T-helper 2 cell treated with Interferon-gamma antibody and Interleukin-4, amounts not matched to agents 100 ng/mL and 5 ng/mL, for 36 hours (primary cell): ENCODE data around the gene NPAS3. TPM values are rescaled to one million over a fixed set of nuclear protein-coding genes. Genes with fewer than 3 reads are reported as not detected.
"Not testable (repeated sequence)": the region's sequence is repeated elsewhere in the genome, so short reads cannot be mapped to it uniquely, and the experiment has no call there.

Source experiments
- intact Hi-C: fragments of 100-400 bp; cut with micrococcal nuclease; formaldehyde crosslinking; loops from one replicate; pipeline ENCODE4 v1.15.1; 2023
- total RNA-seq: library from RNA; stranded (reverse); gene quantifications from 2 replicates; pipeline ENCODE4 v1.2.3, GENCODE V29; 2022

NPAS3 gene
- total RNA-seq, 1 donor from 2014 or later = not detected

- intact Hi-C loops = no loop called here
Observed at GRCh38 chr14:33068626-33069025, 129.9 kb downstream of the NPAS3 start.

- intact Hi-C loops = no loop called here
Observed at GRCh38 chr14:33070475-33070874, 131.8 kb downstream of the NPAS3 start.

GRCh38 chr14:33073023-33073422 is 134.3 kb downstream of the NPAS3 start:
- intact Hi-C loops = no loop called here

GRCh38 chr14:33081259-33081658 is 142.6 kb downstream of the NPAS3 start:
- intact Hi-C loops = no loop called here

- intact Hi-C loops = no loop called here
Observed at GRCh38 chr14:33085799-33086198, 147.1 kb downstream of the NPAS3 start.

GRCh38 chr14:33088274-33088673 is 149.6 kb downstream of the NPAS3 start:
- intact Hi-C loops = not testable (repeated sequence)

GRCh38 chr14:33098016-33098415 is 159.3 kb downstream of the NPAS3 start:
- intact Hi-C loops = no loop called here

- intact Hi-C loops = no loop called here
Observed at GRCh38 chr14:33103489-33103888, 164.8 kb downstream of the NPAS3 start.

- intact Hi-C loops = no loop called here
Observed at GRCh38 chr14:33103966-33104365, 165.3 kb downstream of the NPAS3 start.

- intact Hi-C loops = no loop called here
Observed at GRCh38 chr14:33110737-33111443, 172.2 kb downstream of the NPAS3 start.

- intact Hi-C loops = no loop called here
Observed at GRCh38 chr14:33114331-33114730, 175.7 kb downstream of the NPAS3 start.

GRCh38 chr14:33118668-33119067 is 180.0 kb downstream of the NPAS3 start:
- intact Hi-C loops = no loop called here

- intact Hi-C loops = no loop called here
Observed at GRCh38 chr14:33120341-33120740, 181.7 kb downstream of the NPAS3 start.

- intact Hi-C loops = no loop called here
Observed at GRCh38 chr14:33120966-33121365, 182.3 kb downstream of the NPAS3 start.

GRCh38 chr14:33123281-33123680 is 184.6 kb downstream of the NPAS3 start:
- intact Hi-C loops = no loop called here

GRCh38 chr14:33126433-33126832 is 187.8 kb downstream of the NPAS3 start:
- intact Hi-C loops = no loop called here

GRCh38 chr14:33127531-33127930 is 188.9 kb downstream of the NPAS3 start:
- intact Hi-C loops = no loop called here

- intact Hi-C loops = no loop called here
Observed at GRCh38 chr14:33131801-33132200, 193.1 kb downstream of the NPAS3 start.

- intact Hi-C loops = no loop called here
Observed at GRCh38 chr14:33134162-33134561, 195.5 kb downstream of the NPAS3 start.

GRCh38 chr14:33134975-33135374 is 196.3 kb downstream of the NPAS3 start:
- intact Hi-C loops = no loop called here

- intact Hi-C loops = no loop called here
Observed at GRCh38 chr14:33150666-33151428, 212.2 kb downstream of the NPAS3 start.

- intact Hi-C loops = no loop called here
Observed at GRCh38 chr14:33163109-33163508, 224.4 kb downstream of the NPAS3 start.

GRCh38 chr14:33163600-33163999 is 224.9 kb downstream of the NPAS3 start:
- intact Hi-C loops = no loop called here
